CD14-positive monocyte (primary cell): ENCODE measurements around the gene APIP. TPM values are rescaled to one million over a fixed set of nuclear protein-coding genes. Genes with fewer than 3 reads are reported as not detected.

Source experiments
- DNase-seq, 3 donors: peaks; one replicate each; pipeline ENCODE4 v3.0.0-alpha.2; 2011 to 2022
- H2AFZ ChIP-seq: 2 replicates; pipeline ENCODE4 v1.6.0; 2012; ENCODE audit warnings: mild to moderate bottlenecking, low read depth, low read length, inconsistent platforms; ENCODE audit not compliant: insufficient read depth, poor library complexity, severe bottlenecking
- H3K27ac ChIP-seq, 2 donors: 1 replicate in 1 of 2; 2 replicates in 1 of 2; pipeline ENCODE4 v1.5.1; 2012 to 2013; ENCODE audit warnings: low read length in 2 of 2, control low read depth in 1 of 2, inconsistent platforms in 1 of 2, low read depth in 1 of 2, mild to moderate bottlenecking in 1 of 2
- H3K27me3 ChIP-seq, 2 donors: one replicate each; pipeline versions ENCODE4 v1.6.0 to v1.6.1; 2011 to 2013; ENCODE audit warnings: low read length in 2 of 2; ENCODE audit not compliant: control insufficient read depth in 2 of 2, insufficient read depth in 2 of 2
- H3K36me3 ChIP-seq, 2 donors: replicated peaks in 1 of 2; 1 replicate in 1 of 2; 2 replicates in 1 of 2; pipeline versions ENCODE4 v1.5.1 to v1.6.1; 2012 to 2013; ENCODE audit warnings: low read length in 2 of 2, control low read depth in 1 of 2, inconsistent platforms in 1 of 2, mild to moderate bottlenecking in 1 of 2; ENCODE audit not compliant: insufficient read depth in 2 of 2, control insufficient read depth in 1 of 2
- H3K4me1 ChIP-seq, 2 donors: 1 replicate in 1 of 2; 2 replicates in 1 of 2; pipeline versions ENCODE4 v1.5.1 to v1.6.1; 2012 to 2013; ENCODE audit warnings: low read length in 2 of 2, control low read depth in 1 of 2, inconsistent platforms in 1 of 2, mild to moderate bottlenecking in 1 of 2, moderate library complexity in 1 of 2; ENCODE audit not compliant: insufficient read depth in 2 of 2, control insufficient read depth in 1 of 2
- H3K4me2 ChIP-seq: replicated peaks from 2 replicates; pipeline ENCODE3; 2012; ENCODE audit warnings: low read length, moderate library complexity, mild to moderate bottlenecking; ENCODE audit not compliant: poor library complexity, severe bottlenecking; ENCODE audit errors: extremely low read depth
- H3K4me3 ChIP-seq, 3 experiments: fragments of 200-600 bp in 1 of 3; sonication (generic) in 1 of 3; replicated peaks in 1 of 3; 1 replicate in 2 of 3; 2 replicates in 1 of 3; pipeline ENCODE4 v1.5.1; 2011 to 2013; ENCODE audit warnings: low read length in 3 of 3, mild to moderate bottlenecking in 3 of 3, control low read depth in 2 of 3, low read depth in 2 of 3, inconsistent platforms in 1 of 3, moderate library complexity in 1 of 3
- H3K79me2 ChIP-seq: 2 replicates; pipeline ENCODE4 v1.6.0; 2012; ENCODE audit warnings: mild to moderate bottlenecking, control low read depth, inconsistent platforms, low read length, moderate library complexity; ENCODE audit not compliant: insufficient read depth
- H3K9ac ChIP-seq: 2 replicates; pipeline ENCODE4 v1.6.0; 2017; ENCODE audit warnings: low read length, mild to moderate bottlenecking; ENCODE audit not compliant: insufficient read depth, poor library complexity, severe bottlenecking
- H3K9me3 ChIP-seq, 2 donors: replicated peaks in 1 of 2; 1 replicate in 1 of 2; 2 replicates in 1 of 2; pipeline versions ENCODE4 v1.5.1 to v1.6.1; 2012 to 2013; ENCODE audit warnings: low read length in 2 of 2, control low read depth in 1 of 2; ENCODE audit not compliant: control insufficient read depth in 1 of 2, insufficient read depth in 1 of 2
- H4K20me1 ChIP-seq: 2 replicates; pipeline ENCODE4 v1.6.0; 2012; ENCODE audit warnings: mild to moderate bottlenecking, low read length, control low read depth, moderate library complexity; ENCODE audit not compliant: insufficient read depth
- H3K27ac Mint-ChIP-seq, 7 donors: one replicate each; pipeline ENCODE4 v1.8.0; 2020; ENCODE audit warnings: mild to moderate bottlenecking in 7 of 7, mixed read lengths in 7 of 7, moderate library complexity in 6 of 7, inconsistent platforms in 2 of 7
- H3K27me3 Mint-ChIP-seq, 3 donors: one replicate each; pipeline ENCODE4 v1.8.0; 2021 to 2022; ENCODE audit warnings: low read depth in 3 of 3, mild to moderate bottlenecking in 3 of 3, mixed read lengths in 3 of 3, moderate library complexity in 3 of 3, inconsistent platforms in 1 of 3
- H3K36me3 Mint-ChIP-seq, 2 donors: one replicate each; pipeline ENCODE4 v1.8.0; 2020; ENCODE audit warnings: mixed read lengths in 2 of 2, inconsistent platforms in 1 of 2, mild to moderate bottlenecking in 1 of 2
- H3K4me1 Mint-ChIP-seq: one replicate; pipeline ENCODE4 v1.8.0; 2020; ENCODE audit warnings: mild to moderate bottlenecking, mixed read lengths
- H3K4me3 Mint-ChIP-seq, 2 donors: one replicate each; pipeline ENCODE4 v1.8.0; 2020; ENCODE audit warnings: mild to moderate bottlenecking in 2 of 2, mixed read lengths in 2 of 2, moderate library complexity in 1 of 2
- H3K9me3 Mint-ChIP-seq, 7 donors: one replicate each; pipeline ENCODE4 v1.8.0; 2020 to 2022; ENCODE audit warnings: mixed read lengths in 7 of 7, mild to moderate bottlenecking in 6 of 7, moderate library complexity in 6 of 7, inconsistent platforms in 2 of 7
- CTCF ChIP-seq: fragments of 200-600 bp; IDR thresholded peaks from one replicate; pipeline ENCODE4 v1.8.0; 2022; ENCODE audit warnings: antibody characterized with exemption, mild to moderate bottlenecking
- WGBS: methylation state at CpG from one replicate; pipeline ENCODE4 v1.1.5; 2013; ENCODE audit warnings: missing lambda C conversion rate; ENCODE audit not compliant: insufficient coverage; 5-methylcytosine and 5-hydroxymethylcytosine counted together
- intact Hi-C, 2 donors: fragments of 100-400 bp; cut with micrococcal nuclease; formaldehyde crosslinking; loops; one replicate each; pipeline versions ENCODE4 v1.15.0 to v1.15.1; 2023
- polyA plus RNA-seq, 3 donors: library from polyadenylated mRNA; depleted of rRNA in 1 of 3; unstranded in 2 of 3; stranded (reverse) in 1 of 3; fragments of 300-500 nt in 2 of 3; fragments of >200 nt in 1 of 3; fragmentation: Illumina TruSeq in 2 of 3; gene quantifications; 1 replicate in 2 of 3; 2 replicates in 1 of 3; pipeline ENCODE4 v1.2.3, GENCODE V29; 2012 to 2021

Gene APIP
- polyA plus RNA-seq, 3 donors = 16.3 to 25.4 (median 22.9) TPM

GRCh38 chr11:34846467-34846866, 69.7 kb downstream of the APIP start:
- no peak overlapping the region for H3K27ac Mint-ChIP-seq
- H3K79me2 ChIP-seq = no peaks in the 10 kb centered on the region
- no peaks in the 10 kb centered on the region for H3K4me1 Mint-ChIP-seq
- no peaks in the 10 kb centered on the region for H3K9me3 ChIP-seq
- no peak for DNase-seq
- H3K4me3 Mint-ChIP-seq = no peak overlapping the region
- no peaks in the 10 kb centered on the region for H3K36me3 Mint-ChIP-seq
- H3K4me3 ChIP-seq = no peak overlapping the region
- no peaks in the 10 kb centered on the region for H4K20me1 ChIP-seq
- H3K9me3 Mint-ChIP-seq = peaks cover 0 to 3% (median 0%) of the 10 kb centered on the region in 7 donors
- H3K4me2 ChIP-seq = no peak overlapping the region
- no peak overlapping the region for H3K9ac ChIP-seq
- no peak overlapping the region for H3K27ac ChIP-seq
- H3K27me3 ChIP-seq = no peaks in the 10 kb centered on the region
- no peak overlapping the region for H2AFZ ChIP-seq
- TF ChIP-seq CTCF = no peak
- no peaks in the 10 kb centered on the region for H3K36me3 ChIP-seq
- intact Hi-C loops = no loop called here
- 95% methylated on average over 3 of the region's 3 CpGs for WGBS
- H3K27me3 Mint-ChIP-seq = peaks cover 2% of the 10 kb centered on the region in 3 donors
- no peaks in the 10 kb centered on the region for H3K4me1 ChIP-seq

GRCh38 chr11:34844463-34845112, 71.6 kb downstream of the APIP start:
- DNase-seq = no peak
- Histone ChIP-seq H3K27ac (no peak overlapping the region), H4K20me1 (no peaks in the 10 kb centered on the region), H3K9me3 (no peaks in the 10 kb centered on the region), H3K4me1 (no peaks in the 10 kb centered on the region), H3K4me2 (no peak overlapping the region), H3K27me3 (no peaks in the 10 kb centered on the region), H3K4me3 (no peak overlapping the region), H3K9ac (no peak overlapping the region), H3K79me2 (no peaks in the 10 kb centered on the region), H2AFZ (no peak overlapping the region), H3K36me3 (no peaks in the 10 kb centered on the region)
- WGBS = 95% methylated on average over 2 of the region's 5 CpGs
- intact Hi-C loops = no loop called here
- no peak overlapping the region for H3K27ac Mint-ChIP-seq
- H3K36me3 Mint-ChIP-seq = no peaks in the 10 kb centered on the region
- no peak overlapping the region for H3K4me3 Mint-ChIP-seq
- H3K9me3 Mint-ChIP-seq = no peaks in the 10 kb centered on the region
- TF ChIP-seq CTCF = no peak
- peaks cover 2% of the 10 kb centered on the region in 3 donors for H3K27me3 Mint-ChIP-seq
- no peaks in the 10 kb centered on the region for H3K4me1 Mint-ChIP-seq
